Measurements from ENCODE around the gene KDM3B. TPM values are rescaled to one million over a fixed set of nuclear protein-coding genes. Genes with fewer than 3 reads are reported as not detected.

KDM3B gene
- total and polyA plus RNA-seq, 9 of the 15 experiments (the other 6 are each of a cell fraction or from before 2014, with no cell fraction given): 13.8 to 62.8 (median 41.9) TPM

GRCh38 chr5:138464388-138465260 lies 112.1 kb downstream of the KDM3B start (continued):
- TF ChIP-seq, protein P1, sequence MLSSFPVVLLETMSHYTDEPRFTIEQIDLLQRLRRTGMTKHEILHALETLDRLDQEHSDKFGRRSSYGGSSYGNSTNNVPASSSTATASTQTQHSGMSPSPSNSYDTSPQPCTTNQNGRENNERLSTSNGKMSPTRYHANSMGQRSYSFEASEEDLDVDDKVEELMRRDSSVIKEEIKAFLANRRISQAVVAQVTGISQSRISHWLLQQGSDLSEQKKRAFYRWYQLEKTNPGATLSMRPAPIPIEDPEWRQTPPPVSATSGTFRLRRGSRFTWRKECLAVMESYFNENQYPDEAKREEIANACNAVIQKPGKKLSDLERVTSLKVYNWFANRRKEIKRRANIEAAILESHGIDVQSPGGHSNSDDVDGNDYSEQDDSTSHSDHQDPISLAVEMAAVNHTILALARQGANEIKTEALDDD (IDR thresholded peaks at IDR 0.05): no peak
- TF ChIP-seq ZNF583 (CRISPR knock-in tag; IDR thresholded peaks at IDR 0.05) (no peak), TEAD1 (CRISPR knock-in tag; IDR thresholded peaks at IDR 0.05) (peak in 1 of 2 experiments; percentile 79; a peak in 1 of 4 replicates), CBX2 (IDR thresholded peaks at IDR 0.05; ENCODE audit: insufficient read depth, low read length, poor library complexity, severe bottlenecking) (no peak), GTF2F1 (IDR thresholded peaks at IDR 0.05; ENCODE audit: low read depth, low read length) (no peak), YBX1 (IDR thresholded peaks at IDR 0.05) (no peak), ZNF41 (CRISPR knock-in tag; conservative IDR thresholded peaks at IDR 0.05) (no peak), SMARCC2 (IDR thresholded peaks at IDR 0.05; ENCODE audit: low read depth) (no peak), SREBF1 (IDR thresholded peaks at IDR 0.05; ENCODE audit: borderline replicate concordance, low read depth, low read length) (0 out of 2 replicates have a peak, but pooled peaks have one; percentile 33), ZNF184 (CRISPR knock-in tag; IDR thresholded peaks at IDR 0.05) (no peak), C11orf30 (IDR thresholded peaks at IDR 0.05; ENCODE audit: low read depth) (no peak), ZNF24 (IDR thresholded peaks at IDR 0.05) (no peak), SETDB1 (IDR thresholded peaks at IDR 0.05; ENCODE audit: low read length) (no peak), PTBP1 (IDR thresholded peaks at IDR 0.05; ENCODE audit: low read depth, low read length) (peak; percentile 15; the same call in 1 of the 2 replicates)
- TF ChIP-seq, protein P2, sequence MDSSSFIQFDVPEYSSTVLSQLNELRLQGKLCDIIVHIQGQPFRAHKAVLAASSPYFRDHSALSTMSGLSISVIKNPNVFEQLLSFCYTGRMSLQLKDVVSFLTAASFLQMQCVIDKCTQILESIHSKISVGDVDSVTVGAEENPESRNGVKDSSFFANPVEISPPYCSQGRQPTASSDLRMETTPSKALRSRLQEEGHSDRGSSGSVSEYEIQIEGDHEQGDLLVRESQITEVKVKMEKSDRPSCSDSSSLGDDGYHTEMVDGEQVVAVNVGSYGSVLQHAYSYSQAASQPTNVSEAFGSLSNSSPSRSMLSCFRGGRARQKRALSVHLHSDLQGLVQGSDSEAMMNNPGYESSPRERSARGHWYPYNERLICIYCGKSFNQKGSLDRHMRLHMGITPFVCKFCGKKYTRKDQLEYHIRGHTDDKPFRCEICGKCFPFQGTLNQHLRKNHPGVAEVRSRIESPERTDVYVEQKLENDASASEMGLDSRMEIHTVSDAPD (CRISPR knock-in tag; IDR thresholded peaks at IDR 0.05): no peak
- TF ChIP-seq, protein P3, sequence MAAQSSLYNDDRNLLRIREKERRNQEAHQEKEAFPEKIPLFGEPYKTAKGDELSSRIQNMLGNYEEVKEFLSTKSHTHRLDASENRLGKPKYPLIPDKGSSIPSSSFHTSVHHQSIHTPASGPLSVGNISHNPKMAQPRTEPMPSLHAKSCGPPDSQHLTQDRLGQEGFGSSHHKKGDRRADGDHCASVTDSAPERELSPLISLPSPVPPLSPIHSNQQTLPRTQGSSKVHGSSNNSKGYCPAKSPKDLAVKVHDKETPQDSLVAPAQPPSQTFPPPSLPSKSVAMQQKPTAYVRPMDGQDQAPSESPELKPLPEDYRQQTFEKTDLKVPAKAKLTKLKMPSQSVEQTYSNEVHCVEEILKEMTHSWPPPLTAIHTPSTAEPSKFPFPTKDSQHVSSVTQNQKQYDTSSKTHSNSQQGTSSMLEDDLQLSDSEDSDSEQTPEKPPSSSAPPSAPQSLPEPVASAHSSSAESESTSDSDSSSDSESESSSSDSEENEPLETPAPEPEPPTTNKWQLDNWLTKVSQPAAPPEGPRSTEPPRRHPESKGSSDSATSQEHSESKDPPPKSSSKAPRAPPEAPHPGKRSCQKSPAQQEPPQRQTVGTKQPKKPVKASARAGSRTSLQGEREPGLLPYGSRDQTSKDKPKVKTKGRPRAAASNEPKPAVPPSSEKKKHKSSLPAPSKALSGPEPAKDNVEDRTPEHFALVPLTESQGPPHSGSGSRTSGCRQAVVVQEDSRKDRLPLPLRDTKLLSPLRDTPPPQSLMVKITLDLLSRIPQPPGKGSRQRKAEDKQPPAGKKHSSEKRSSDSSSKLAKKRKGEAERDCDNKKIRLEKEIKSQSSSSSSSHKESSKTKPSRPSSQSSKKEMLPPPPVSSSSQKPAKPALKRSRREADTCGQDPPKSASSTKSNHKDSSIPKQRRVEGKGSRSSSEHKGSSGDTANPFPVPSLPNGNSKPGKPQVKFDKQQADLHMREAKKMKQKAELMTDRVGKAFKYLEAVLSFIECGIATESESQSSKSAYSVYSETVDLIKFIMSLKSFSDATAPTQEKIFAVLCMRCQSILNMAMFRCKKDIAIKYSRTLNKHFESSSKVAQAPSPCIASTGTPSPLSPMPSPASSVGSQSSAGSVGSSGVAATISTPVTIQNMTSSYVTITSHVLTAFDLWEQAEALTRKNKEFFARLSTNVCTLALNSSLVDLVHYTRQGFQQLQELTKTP (IDR thresholded peaks at IDR 0.05; ENCODE audit: low read depth in 1 of 2, partially characterized antibody in 2 of 2): peak; percentile 17 to 77
